ENCODE results near the gene HDAC9.

- TF ChIP-seq CTCF (IDR thresholded peaks at IDR 0.05), result no peak
- no peak for TF ChIP-seq ZFX (IDR thresholded peaks at IDR 0.05; ENCODE audit: borderline replicate concordance)
These were observed 312.5 kb downstream of the HDAC9 start for GRCh38 chr7:18808026-18808425.

Measured in 22Rv1 (cell line).